HCT116 (cell line): Measurements from ENCODE around the gene SLX1A.
"Not testable (repeated sequence)": the region's sequence is repeated elsewhere in the genome, so short reads cannot be mapped to it uniquely, and the experiment has no call there.

Source experiments
- EGR1 ChIP-seq: IDR thresholded peaks from 2 replicates; pipeline ENCODE4 v1.6.1; 2012; ENCODE audit warnings: low read depth
- EZH2 ChIP-seq: fragments of 200-600 bp; sonication (generic); IDR thresholded peaks from 2 replicates; pipeline ENCODE4 v1.6.1; 2017; ENCODE audit warnings: antibody characterized with exemption, mixed run types
- EZH2phosphoT487 ChIP-seq: fragments of 200-600 bp; IDR thresholded peaks from 2 replicates; pipeline ENCODE4 v1.6.1; 2018; ENCODE audit warnings: antibody characterized with exemption, borderline replicate concordance
- MAX ChIP-seq: IDR thresholded peaks from 2 replicates; pipeline ENCODE4 v1.6.1; 2012
- TCF7L2 ChIP-seq: IDR thresholded peaks from 2 replicates; pipeline ENCODE4 v1.7.0; 2011; ENCODE audit warnings: borderline replicate concordance, inconsistent platforms; ENCODE audit not compliant: insufficient read depth, insufficient read length; ENCODE audit errors: extremely low read depth

GRCh38 chr16:30194172-30194925 lies 674 bp downstream of the SLX1A start:
- TF ChIP-seq EGR1, TCF7L2, MAX, EZH2phosphoT487, EZH2: not testable (repeated sequence)
